DOHH2 (cell line): ENCODE measurements around the gene MRTFA.

Experiments used
- H3F3A ChIP-seq: fragments of 200-600 bp; sonication (generic), shearing (Covaris generic); 2 replicates; pipeline ENCODE4 v1.6.0; 2016; ENCODE audit warnings: antibody characterized with exemption, mild to moderate bottlenecking; ENCODE audit not compliant: control insufficient read depth, insufficient read depth
- H3K27ac ChIP-seq: fragments of 200-600 bp; sonication (generic); 2 replicates; pipeline ENCODE4 v1.5.1; 2014; ENCODE audit warnings: low read depth, mild to moderate bottlenecking, low read length, moderate library complexity
- H3K27me3 ChIP-seq: fragments of 200-600 bp; sonication (generic); 2 replicates; pipeline ENCODE4 v1.6.1; 2014; ENCODE audit warnings: mild to moderate bottlenecking, low read length, mixed read lengths; ENCODE audit not compliant: control insufficient read depth
- H3K36me3 ChIP-seq: fragments of 200-600 bp; sonication (generic); 2 replicates; pipeline ENCODE4 v1.6.1; 2014; ENCODE audit warnings: mild to moderate bottlenecking, low read length, moderate library complexity, mixed read lengths; ENCODE audit not compliant: control insufficient read depth
- H3K4me1 ChIP-seq: fragments of 200-600 bp; sonication (generic); 2 replicates; pipeline ENCODE4 v1.6.1; 2014; ENCODE audit warnings: mild to moderate bottlenecking, low read length, mixed read lengths; ENCODE audit not compliant: control insufficient read depth
- H3K4me2 ChIP-seq: fragments of 200-600 bp; sonication (generic); 2 replicates; pipeline ENCODE4 v1.6.0; 2014; ENCODE audit warnings: mild to moderate bottlenecking, low read length, moderate library complexity
- H3K4me3 ChIP-seq: fragments of 200-600 bp; sonication (generic); 2 replicates; pipeline ENCODE4 v1.5.1; 2014; ENCODE audit warnings: mild to moderate bottlenecking, low read length, mixed read lengths
- H3K79me2 ChIP-seq: fragments of 200-600 bp; sonication (generic); 2 replicates; pipeline ENCODE4 v1.6.1; 2014; ENCODE audit warnings: mild to moderate bottlenecking, low read length, mixed read lengths; ENCODE audit not compliant: control insufficient read depth
- H3K9me2 ChIP-seq: fragments of 200-600 bp; sonication (generic); replicated peaks from 2 replicates; pipeline ENCODE4 v1.6.1; 2014; ENCODE audit warnings: mild to moderate bottlenecking, low read length, mixed read lengths; ENCODE audit not compliant: control insufficient read depth
- H3K9me3 ChIP-seq: fragments of 200-600 bp; sonication (generic); 2 replicates; pipeline ENCODE4 v1.6.1; 2014; ENCODE audit warnings: antibody characterized with exemption, low read length, mixed read lengths; ENCODE audit not compliant: control insufficient read depth, insufficient read depth
- H4K20me1 ChIP-seq: fragments of 200-600 bp; sonication (generic); 2 replicates; pipeline ENCODE4 v1.6.0; 2014; ENCODE audit warnings: low read depth, mild to moderate bottlenecking, antibody characterized with exemption, low read length, moderate library complexity; ENCODE audit not compliant: control insufficient read depth, insufficient read depth
- EZH2phosphoT487 ChIP-seq: fragments of 200-600 bp; sonication (generic); IDR thresholded peaks from 2 replicates; pipeline ENCODE4 v1.6.1; 2017; ENCODE audit warnings: borderline replicate concordance, mild to moderate bottlenecking, antibody characterized with exemption, low read length, moderate library complexity, mixed read lengths
- TF ChIP-seq, protein P1 (sequence below): fragments of 200-600 bp; sonication (generic); IDR thresholded peaks from one replicate; pipeline ENCODE4 v1.5.1; 2014; ENCODE audit warnings: antibody characterized with exemption, mild to moderate bottlenecking, low read depth, low read length; ENCODE audit not compliant: poor library complexity, severe bottlenecking

The MRTFA gene

GRCh38 chr22:40432625-40433024, 203.9 kb downstream of the MRTFA start:
- H3K4me3 ChIP-seq = peak overlapping the region; percentile 74
- H3K27ac ChIP-seq = peak overlapping the region; percentile 99
- peaks cover 74% of the 10 kb centered on the region for H3K36me3 ChIP-seq
- H3K4me2 ChIP-seq = peak overlapping the region; percentile 98
- peaks cover 27% of the 10 kb centered on the region for H3F3A ChIP-seq
- no peaks in the 10 kb centered on the region for H4K20me1 ChIP-seq
- no peaks in the 10 kb centered on the region for H3K9me2 ChIP-seq
- H3K27me3 ChIP-seq = no peaks in the 10 kb centered on the region
- H3K79me2 ChIP-seq = peaks cover 56% of the 10 kb centered on the region
- TF ChIP-seq EZH2phosphoT487 = no peak
- TF ChIP-seq, protein P1, sequence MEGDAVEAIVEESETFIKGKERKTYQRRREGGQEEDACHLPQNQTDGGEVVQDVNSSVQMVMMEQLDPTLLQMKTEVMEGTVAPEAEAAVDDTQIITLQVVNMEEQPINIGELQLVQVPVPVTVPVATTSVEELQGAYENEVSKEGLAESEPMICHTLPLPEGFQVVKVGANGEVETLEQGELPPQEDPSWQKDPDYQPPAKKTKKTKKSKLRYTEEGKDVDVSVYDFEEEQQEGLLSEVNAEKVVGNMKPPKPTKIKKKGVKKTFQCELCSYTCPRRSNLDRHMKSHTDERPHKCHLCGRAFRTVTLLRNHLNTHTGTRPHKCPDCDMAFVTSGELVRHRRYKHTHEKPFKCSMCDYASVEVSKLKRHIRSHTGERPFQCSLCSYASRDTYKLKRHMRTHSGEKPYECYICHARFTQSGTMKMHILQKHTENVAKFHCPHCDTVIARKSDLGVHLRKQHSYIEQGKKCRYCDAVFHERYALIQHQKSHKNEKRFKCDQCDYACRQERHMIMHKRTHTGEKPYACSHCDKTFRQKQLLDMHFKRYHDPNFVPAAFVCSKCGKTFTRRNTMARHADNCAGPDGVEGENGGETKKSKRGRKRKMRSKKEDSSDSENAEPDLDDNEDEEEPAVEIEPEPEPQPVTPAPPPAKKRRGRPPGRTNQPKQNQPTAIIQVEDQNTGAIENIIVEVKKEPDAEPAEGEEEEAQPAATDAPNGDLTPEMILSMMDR = no peak
- H3K9me3 ChIP-seq = no peaks in the 10 kb centered on the region
- peaks cover 83% of the 10 kb centered on the region for H3K4me1 ChIP-seq

- H3K4me3 ChIP-seq = no peak overlapping the region
- no peaks in the 10 kb centered on the region for H4K20me1 ChIP-seq
- peak overlapping the region; percentile 98 for H3K4me2 ChIP-seq
- peak overlapping the region; percentile 99; the same call in 1 of the 2 replicates for H3K27ac ChIP-seq
- no peak for TF ChIP-seq EZH2phosphoT487
- TF ChIP-seq, protein P1 = no peak
- H3K4me1 ChIP-seq = peaks cover 78% of the 10 kb centered on the region
- no peaks in the 10 kb centered on the region for H3K9me2 ChIP-seq
- peaks cover 79% of the 10 kb centered on the region for H3K36me3 ChIP-seq
- no peaks in the 10 kb centered on the region for H3K9me3 ChIP-seq
- no peaks in the 10 kb centered on the region for H3K27me3 ChIP-seq
- peaks cover 57% of the 10 kb centered on the region for H3K79me2 ChIP-seq
- H3F3A ChIP-seq = peaks cover 22% of the 10 kb centered on the region
These were observed 204.4 kb downstream of the MRTFA start for GRCh38 chr22:40432157-40432556.

- H3K4me2 ChIP-seq = no peak overlapping the region
- no peaks in the 10 kb centered on the region for H3K27me3 ChIP-seq
- peaks cover 91% of the 10 kb centered on the region for H3K36me3 ChIP-seq
- peaks cover 66% of the 10 kb centered on the region for H3K4me1 ChIP-seq
- peaks cover 65% of the 10 kb centered on the region for H3K79me2 ChIP-seq
- no peaks in the 10 kb centered on the region for H3K9me3 ChIP-seq
- H3K27ac ChIP-seq = no peak overlapping the region
- no peaks in the 10 kb centered on the region for H4K20me1 ChIP-seq
- no peaks in the 10 kb centered on the region for H3K9me2 ChIP-seq
- H3F3A ChIP-seq = peaks cover 10% of the 10 kb centered on the region
- no peak overlapping the region for H3K4me3 ChIP-seq
- no peak for TF ChIP-seq EZH2phosphoT487
- TF ChIP-seq, protein P1 = no peak
These were observed 205.5 kb downstream of the MRTFA start for GRCh38 chr22:40430991-40431390.
